PC-3 (cell line): ENCODE data around the gene SSR2. TPM values are rescaled to one million over a fixed set of nuclear protein-coding genes. Genes with fewer than 3 reads are reported as not detected.
"Not testable (repeated sequence)": the region's sequence is repeated elsewhere in the genome, so short reads cannot be mapped to it uniquely, and the experiment has no call there.

Experiments used
- ATAC-seq: fragments of 200-7000 bp; cut with Tn5 transposase; 2 replicates; pipeline ENCODE4 v1.9.1; 2020; ENCODE audit warnings: mild to moderate bottlenecking, moderate library complexity
- BruUV-seq: library from RNA; stranded (reverse); fragments of 400-500 nt; replicated peaks from 2 replicates; lab custom pipeline; 2021; lab: Mats Ljungman, UMichigan
- CTCF ChIA-PET: fragments of 300-600 bp; sonication (Branson Sonifier 250); formaldehyde crosslinking; loops from one replicate; lab custom pipeline; 2022; ENCODE audit warnings: antibody characterized with exemption; lab: Charles Lee
- POLR2A ChIA-PET: fragments of 300-600 bp; sonication (Branson Sonifier 250); formaldehyde crosslinking; loops from one replicate; lab custom pipeline; 2022; ENCODE audit warnings: antibody characterized with exemption; ENCODE audit not compliant: unreplicated experiment; lab: Charles Lee
- DNase-seq: peaks from one replicate; pipeline ENCODE4 v3.0.0-alpha.2; 2015
- H2AFZ ChIP-seq: fragments of 300-600 bp; sonication (generic); 2 replicates; pipeline ENCODE4 v1.6.0; 2016; ENCODE audit warnings: antibody characterized with exemption, low read length
- H3F3A ChIP-seq: fragments of 300-600 bp; sonication (generic); one replicate; pipeline ENCODE4 v1.6.0; 2017; ENCODE audit warnings: antibody characterized with exemption, low read length, control low read depth, mild to moderate bottlenecking; ENCODE audit not compliant: unreplicated experiment
- H3K27ac ChIP-seq: fragments of 300-600 bp; sonication (generic); 2 replicates; pipeline ENCODE4 v1.5.1; 2016; ENCODE audit warnings: mild to moderate bottlenecking, low read length
- H3K27me3 ChIP-seq: fragments of 300-600 bp; sonication (generic); 2 replicates; pipeline ENCODE4 v1.6.1; 2016; ENCODE audit warnings: low read length, mixed read lengths
- H3K36me3 ChIP-seq: fragments of 300-600 bp; sonication (generic); 2 replicates; pipeline ENCODE4 v1.6.1; 2016; ENCODE audit warnings: low read depth, mixed run types, low read length, mixed read lengths
- H3K4me1 ChIP-seq: fragments of 300-600 bp; sonication (generic); 2 replicates; pipeline ENCODE4 v1.5.1; 2016; ENCODE audit warnings: low read length; ENCODE audit not compliant: insufficient read depth
- H3K4me2 ChIP-seq: fragments of 300-600 bp; sonication (generic); 2 replicates; pipeline ENCODE4 v1.6.0; 2016; ENCODE audit warnings: low read length
- H3K4me3 ChIP-seq: fragments of 300-600 bp; sonication (generic); 2 replicates; pipeline ENCODE4 v1.5.1; 2016; ENCODE audit warnings: mild to moderate bottlenecking, low read length, mixed read lengths
- H3K79me2 ChIP-seq: fragments of 300-600 bp; sonication (generic); 2 replicates; pipeline ENCODE4 v1.6.1; 2017; ENCODE audit warnings: low read length, mixed read lengths
- H3K9ac ChIP-seq: fragments of 300-600 bp; sonication (generic); 2 replicates; pipeline ENCODE4 v1.6.0; 2016; ENCODE audit warnings: mild to moderate bottlenecking, low read length
- H3K9me2 ChIP-seq: fragments of 300-600 bp; sonication (generic); replicated peaks from 2 replicates; pipeline ENCODE4 v1.6.1; 2016; ENCODE audit warnings: mixed run types, low read length, mixed read lengths
- H3K9me3 ChIP-seq: fragments of 300-600 bp; sonication (generic); 2 replicates; pipeline ENCODE4 v1.6.1; 2016; ENCODE audit warnings: low read length, mixed read lengths
- H4K20me1 ChIP-seq: fragments of 300-600 bp; sonication (generic); 2 replicates; pipeline ENCODE4 v1.6.1; 2016; ENCODE audit warnings: low read length, mixed read lengths
- CTCF ChIP-seq: fragments of 300-600 bp; sonication (generic); conservative IDR thresholded peaks from 2 replicates; pipeline ENCODE4 v1.5.1; 2017; ENCODE audit warnings: antibody characterized with exemption, low read depth, mild to moderate bottlenecking, low read length
- EZH2 ChIP-seq: fragments of 300-600 bp; sonication (generic); IDR thresholded peaks from one replicate; pipeline ENCODE4 v1.6.1; 2017; ENCODE audit warnings: antibody characterized with exemption, mild to moderate bottlenecking, low read length; ENCODE audit not compliant: unreplicated experiment
- EZH2phosphoT487 ChIP-seq: fragments of 300-600 bp; sonication (generic); IDR thresholded peaks from 2 replicates; pipeline ENCODE4 v1.6.1; 2018; ENCODE audit warnings: mild to moderate bottlenecking, antibody characterized with exemption, low read length, borderline replicate concordance
- intact Hi-C: fragments of 100-400 bp; cut with micrococcal nuclease; formaldehyde crosslinking; loops from 2 replicates; pipeline ENCODE4 v1.9.0; 2023
- total RNA-seq: library from RNA; depleted of rRNA; stranded (reverse); fragments of >200 nt; gene quantifications from 2 replicates; pipeline ENCODE4 v1.2.3, GENCODE V29; 2014

Gene SSR2
- total RNA-seq, 1 experiment from 2014 or later = 293 TPM

GRCh38 chr1:156042828-156043227, 22.1 kb upstream of the SSR2 start:
- H3K27ac ChIP-seq = no peak overlapping the region
- H3K4me1 ChIP-seq = peaks cover 8% of the 10 kb centered on the region
- no peak overlapping the region for H3K4me3 ChIP-seq
- intact Hi-C loops = no loop called here
- no peak for ATAC-seq
- TF ChIP-seq EZH2 (no peak), CTCF (no peak), EZH2phosphoT487 (no peak)
- H3F3A ChIP-seq = no peaks in the 10 kb centered on the region
- H3K36me3 ChIP-seq = peaks cover 27% of the 10 kb centered on the region
- H3K79me2 ChIP-seq = no peaks in the 10 kb centered on the region
- BruUV-seq = no TSS peak
- H3K4me2 ChIP-seq = no peak overlapping the region
- CTCF ChIA-PET = no interaction called here
- H2AFZ ChIP-seq = no peak overlapping the region
- POLR2A ChIA-PET = no interaction called here
- no peak for DNase-seq
- H4K20me1 ChIP-seq = no peaks in the 10 kb centered on the region
- no peaks in the 10 kb centered on the region for H3K27me3 ChIP-seq
- H3K9me2 ChIP-seq = no peaks in the 10 kb centered on the region
- no peak overlapping the region for H3K9ac ChIP-seq
- H3K9me3 ChIP-seq = no peaks in the 10 kb centered on the region

- H3F3A ChIP-seq, H3K79me2 ChIP-seq, ATAC-seq, H3K36me3 ChIP-seq, H3K27ac ChIP-seq, H3K9me3 ChIP-seq, H2AFZ ChIP-seq, H3K4me1 ChIP-seq, H3K27me3 ChIP-seq, H3K4me3 ChIP-seq, intact Hi-C loops, DNase-seq, CTCF ChIA-PET, BruUV-seq, H3K4me2 ChIP-seq, H3K9me2 ChIP-seq, H4K20me1 ChIP-seq, H3K9ac ChIP-seq: not testable (repeated sequence)
- POLR2A ChIA-PET = interaction anchor here (0.6 kb wide), 1 partner anchor 16 kb away, joined by 3 read pairs; no protein-coding TSS in a partner anchor
Observed at GRCh38 chr1:156034991-156035390, 14.2 kb upstream of the SSR2 start.

DNA sequence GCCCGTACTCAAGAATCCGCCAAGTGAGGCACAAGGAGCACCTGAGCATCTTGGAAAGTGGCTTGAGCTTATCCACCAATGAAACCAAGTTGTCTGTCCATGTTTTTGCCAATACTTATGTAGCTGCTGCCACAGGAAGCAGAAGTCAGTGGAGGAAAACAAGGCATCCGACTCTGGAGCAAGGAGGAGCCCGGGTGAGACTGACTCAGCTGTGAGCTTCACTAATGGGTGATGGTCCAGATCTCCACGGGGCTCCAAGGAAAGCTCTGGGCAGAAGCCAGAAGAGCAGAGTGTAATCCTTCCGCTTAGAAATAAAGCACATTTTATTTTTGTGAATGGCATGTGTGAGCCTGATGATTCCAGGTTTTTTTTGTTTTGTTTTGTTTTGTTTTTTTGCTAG, 12.3 kb upstream of the SSR2 start:
- Histone ChIP-seq H3K4me1 (no peaks in the 10 kb centered on the region), H4K20me1 (no peaks in the 10 kb centered on the region), H3K36me3 (no peaks in the 10 kb centered on the region), H3K4me2 (no peak overlapping the region), H3K27me3 (no peaks in the 10 kb centered on the region), H3F3A (no peaks in the 10 kb centered on the region), H3K27ac (no peak overlapping the region), H3K9ac (no peak overlapping the region), H2AFZ (no peak overlapping the region), H3K4me3 (no peak overlapping the region), H3K9me2 (no peaks in the 10 kb centered on the region), H3K79me2 (no peaks in the 10 kb centered on the region), H3K9me3 (no peaks in the 10 kb centered on the region)
- DNase-seq (no peak), ATAC-seq (no peak)
- BruUV-seq = no TSS peak
- TF ChIP-seq EZH2phosphoT487 = no peak
- no peak for TF ChIP-seq EZH2
- TF ChIP-seq CTCF = no peak
- ChIA-PET CTCF (no interaction called here), POLR2A (no interaction called here)
- intact Hi-C loops = no loop called here
